Esophagus muscularis mucosa (tissue), 4 donors: ENCODE results near the gene C17orf58. TPM values are rescaled to one million over a fixed set of nuclear protein-coding genes. Genes with fewer than 3 reads are reported as not detected.
A peak's percentile ranks its signal among the peaks of the same experiment; 100 is the strongest.

Experiments used
- DNase-seq: peaks from one replicate; pipeline ENCODE4 v3.0.0-alpha.2; 2017; ENCODE audit errors: extremely low spot score
- H3K27ac ChIP-seq, 4 donors: fragments of 200-600 bp; sonication (generic); replicated peaks in 1 of 4; 1 replicate in 3 of 4; 2 replicates in 1 of 4; pipeline ENCODE4 v1.5.1; 2016 to 2019; ENCODE audit warnings: mild to moderate bottlenecking in 1 of 4
- H3K27me3 ChIP-seq, 4 donors: fragments of 200-600 bp; sonication (generic); one replicate each; pipeline versions ENCODE4 v1.5.1 to v1.6.0; 2016 to 2019
- H3K36me3 ChIP-seq, 4 donors: fragments of 200-600 bp; sonication (generic); one replicate each; pipeline ENCODE4 v1.5.1; 2016 to 2019
- H3K4me1 ChIP-seq, 4 donors: fragments of 200-600 bp; sonication (generic); one replicate each; pipeline ENCODE4 v1.5.1; 2016 to 2019
- H3K4me3 ChIP-seq, 4 donors: fragments of 200-600 bp; sonication (generic); 1 replicate in 2 of 4; 2 replicates in 2 of 4; pipeline ENCODE4 v1.5.1; 2016 to 2019; ENCODE audit warnings: mild to moderate bottlenecking in 4 of 4, moderate library complexity in 1 of 4
- H3K9me3 ChIP-seq, 4 donors: fragments of 200-600 bp; sonication (generic); 1 replicate in 3 of 4; 2 replicates in 1 of 4; pipeline ENCODE4 v1.5.1; 2016 to 2019
- CTCF ChIP-seq, 3 experiments: fragments of 200-600 bp in 2 of 3; fragments of 450-650 bp in 1 of 3; sonication (generic) in 2 of 3; IDR thresholded peaks; one replicate each; pipeline ENCODE4 v1.5.1; 2017 to 2019; ENCODE audit warnings: antibody characterized with exemption in 3 of 3, mild to moderate bottlenecking in 2 of 3, moderate library complexity in 1 of 3
- EP300 ChIP-seq: sonication (generic); formaldehyde crosslinking; IDR thresholded peaks from one replicate; pipeline ENCODE4 v1.6.1; 2017; ENCODE audit warnings: antibody characterized with exemption
- POLR2A ChIP-seq: fragments of 450-650 bp; IDR thresholded peaks from one replicate; pipeline ENCODE4 v1.6.1; 2017; ENCODE audit warnings: antibody characterized with exemption, moderate library complexity, mild to moderate bottlenecking, low read depth
- POLR2AphosphoS5 ChIP-seq, 2 donors: sonication (generic); formaldehyde crosslinking; IDR thresholded peaks; one replicate each; pipeline ENCODE4 v1.6.1; 2017; ENCODE audit warnings: antibody characterized with exemption in 2 of 2
- WGBS: methylation state at CpG from one replicate; pipeline ENCODE4 v1.1.5; 2018; 5-methylcytosine and 5-hydroxymethylcytosine counted together
- intact Hi-C: fragments of 100-400 bp; cut with DNase I; formaldehyde crosslinking; loops from one replicate; pipeline ENCODE4 v1.15.1; 2023
- total RNA-seq, 4 donors: library from RNA; depleted of rRNA; stranded (reverse); fragments of >200 nt; gene quantifications; one replicate each; pipeline versions ENCODE4 v1.1.0 to v1.2.1, GENCODE V29; 2016

Gene C17orf58
- total RNA-seq, 4 donors from 2014 or later = 10.3 to 15.0 (median 11.9) TPM

GRCh38 chr17:67999291-67999911, 3.1 kb upstream of the C17orf58 start:
- no peaks in the 10 kb centered on the region for H3K27me3 ChIP-seq
- no peak overlapping the region for H3K4me3 ChIP-seq
- TF ChIP-seq POLR2A = no peak
- TF ChIP-seq CTCF (IDR thresholded peaks at IDR 0.05) = no peak
- no peak for TF ChIP-seq EP300
- no peak for TF ChIP-seq POLR2AphosphoS5 (IDR thresholded peaks at IDR 0.05)
- peaks cover 6 to 25% (median 20%) of the 10 kb centered on the region in 4 donors for H3K4me1 ChIP-seq
- intact Hi-C loops = loop anchor here (5.0 to 10.0 kb wide), 2 partner anchors 37 to 1325 kb away; partner anchors contain the start of gene ABCA5
- no peaks in the 10 kb centered on the region for H3K9me3 ChIP-seq
- DNase-seq = no peak
- 98% methylated on average over 3 of the region's 3 CpGs for WGBS
- H3K36me3 ChIP-seq = no peaks in the 10 kb centered on the region
- no peak overlapping the region for H3K27ac ChIP-seq

GRCh38 chr17:67998466-67998865, 2.2 kb upstream of the C17orf58 start:
- intact Hi-C loops = loop anchor here (5.0 to 10.0 kb wide), 2 partner anchors 36 to 1326 kb away; partner anchors contain the start of gene ABCA5
- no peaks in the 10 kb centered on the region for H3K36me3 ChIP-seq
- no peak for TF ChIP-seq POLR2AphosphoS5 (IDR thresholded peaks at IDR 0.05)
- TF ChIP-seq CTCF (IDR thresholded peaks at IDR 0.05) = no peak
- TF ChIP-seq EP300 = no peak
- no peak for TF ChIP-seq POLR2A
- H3K27ac ChIP-seq = no peak overlapping the region
- H3K4me3 ChIP-seq = no peak overlapping the region
- H3K27me3 ChIP-seq = no peaks in the 10 kb centered on the region
- no peak for DNase-seq
- no peaks in the 10 kb centered on the region for H3K9me3 ChIP-seq
- WGBS = 97% methylated on average over 2 of the region's 2 CpGs
- H3K4me1 ChIP-seq = peaks cover 9 to 31% (median 26%) of the 10 kb centered on the region in 4 donors

GRCh38 chr17:67995570-67996263, 552 bp downstream of the C17orf58 start:
- peaks cover 13 to 43% (median 35%) of the 10 kb centered on the region in 4 donors for H3K4me1 ChIP-seq
- H3K27me3 ChIP-seq = no peaks in the 10 kb centered on the region
- peak overlapping the region; percentile 60 to 96 (median 70) for H3K27ac ChIP-seq
- DNase-seq = no peak
- TF ChIP-seq POLR2AphosphoS5 (IDR thresholded peaks at IDR 0.05) (no peak), POLR2A (no peak), CTCF (IDR thresholded peaks at IDR 0.05) (no peak), EP300 (no peak)
- 1% methylated on average over 30 of the region's 43 CpGs for WGBS
- H3K9me3 ChIP-seq = no peaks in the 10 kb centered on the region
- intact Hi-C loops = loop anchor here (5.0 to 10.0 kb wide), 2 partner anchors 33 to 1329 kb away; partner anchors contain the start of gene ABCA5
- peak overlapping the region; percentile 65 to 72 (median 70) for H3K4me3 ChIP-seq
- H3K36me3 ChIP-seq = no peaks in the 10 kb centered on the region

GRCh38 chr17:67994817-67995569, 1.3 kb downstream of the C17orf58 start:
- intact Hi-C loops = loop anchor here (5.0 to 10.0 kb wide), 2 partner anchors 33 to 1330 kb away; partner anchors contain the start of gene ABCA5
- Histone ChIP-seq H3K4me3 (peak overlapping the region; percentile 68 to 80 (median 72)), H3K9me3 (no peaks in the 10 kb centered on the region), H3K27me3 (no peaks in the 10 kb centered on the region), H3K27ac (peak overlapping the region; percentile 95 to 98 (median 97)), H3K36me3 (no peaks in the 10 kb centered on the region), H3K4me1 (peaks cover 13 to 43% (median 35%) of the 10 kb centered on the region in 4 donors)
- no peak for DNase-seq
- TF ChIP-seq EP300 (no peak), CTCF (IDR thresholded peaks at IDR 0.05) (no peak), POLR2AphosphoS5 (IDR thresholded peaks at IDR 0.05) (no peak), POLR2A (no peak)
- WGBS = 20% methylated on average over 9 of the region's 9 CpGs
